HG03521 (cell line): ENCODE results near the gene MARS2.
A peak's percentile ranks its signal among the peaks of the same experiment; 100 is the strongest.
"Not testable (repeated sequence)": the region's sequence is repeated elsewhere in the genome, so short reads cannot be mapped to it uniquely, and the experiment has no call there.

Experiments
- ATAC-seq: cut with Tn5 transposase; IDR thresholded peaks from one replicate; pipeline ENCODE4 v1.9.1; 2021; ENCODE audit warnings: mild to moderate bottlenecking, moderate library complexity; ENCODE audit not compliant: unreplicated experiment

The MARS2 gene

GRCh38 chr2:197705912-197706838 lies 1.0 kb downstream of the MARS2 start:
- no peak for ATAC-seq

GRCh38 chr2:197706839-197707207 lies 1.7 kb downstream of the MARS2 start:
- ATAC-seq: no peak

- ATAC-seq: no peak
Measured at GRCh38 chr2:197707316-197708213, 2.4 kb downstream of the MARS2 start.

GRCh38 chr2:197708331-197708730 lies 3.2 kb downstream of the MARS2 start:
- no peak for ATAC-seq

GRCh38 chr2:197709140-197709539 lies 4.0 kb downstream of the MARS2 start:
- ATAC-seq: not testable (repeated sequence)

- peak; percentile 86 for ATAC-seq
Measured at GRCh38 chr2:197710424-197711042, 5.4 kb downstream of the MARS2 start.

GRCh38 chr2:197711578-197711977 lies 6.4 kb downstream of the MARS2 start:
- no peak for ATAC-seq

- no peak for ATAC-seq
Measured at GRCh38 chr2:197713271-197713670, 8.1 kb downstream of the MARS2 start.

- ATAC-seq: no peak
Measured at GRCh38 chr2:197717863-197718262, 12.7 kb downstream of the MARS2 start.

GRCh38 chr2:197727011-197727410 lies 21.8 kb downstream of the MARS2 start:
- ATAC-seq: no peak

GRCh38 chr2:197728555-197729544 lies 23.7 kb downstream of the MARS2 start:
- not testable (repeated sequence) for ATAC-seq

GRCh38 chr2:197740200-197740599 lies 35.0 kb downstream of the MARS2 start:
- ATAC-seq: no peak
